GM23338 (cell line): ENCODE measurements around the gene COBL. TPM values are rescaled to one million over a fixed set of nuclear protein-coding genes. Genes with fewer than 3 reads are reported as not detected.

ENCODE experiments used
- ATAC-seq: fragments of 200-7000 bp; cut with Tn5 transposase; 3 replicates; pipeline ENCODE4 v1.9.1; 2020
- DNase-seq: peaks from one replicate; pipeline ENCODE4 v3.0.0-alpha.2; 2015; ENCODE audit warnings: low spot score
- H2AFZ ChIP-seq: fragments of 200-600 bp; sonication (generic); 2 replicates; pipeline ENCODE4 v1.8.0; 2016; ENCODE audit warnings: antibody characterized with exemption, mild to moderate bottlenecking, moderate library complexity
- H3F3A ChIP-seq: fragments of 200-600 bp; sonication (generic); replicated peaks from 2 replicates; pipeline ENCODE4 v1.8.0; 2017; ENCODE audit warnings: antibody characterized with exemption, mixed run types, low read depth
- H3K27ac ChIP-seq: fragments of 200-600 bp; sonication (generic); 2 replicates; pipeline ENCODE4 v1.6.1; 2016; ENCODE audit warnings: low read depth
- H3K27me3 ChIP-seq: fragments of 200-600 bp; sonication (generic); 2 replicates; pipeline ENCODE4 v1.8.0; 2016; ENCODE audit warnings: mild to moderate bottlenecking, mixed run types, moderate library complexity; ENCODE audit not compliant: insufficient read depth
- H3K36me3 ChIP-seq: fragments of 200-600 bp; sonication (generic); 2 replicates; pipeline ENCODE4 v1.8.0; 2016; ENCODE audit warnings: mild to moderate bottlenecking; ENCODE audit not compliant: insufficient read depth
- H3K4me1 ChIP-seq: fragments of 200-600 bp; sonication (generic); 2 replicates; pipeline ENCODE4 v1.8.0; 2016; ENCODE audit warnings: mild to moderate bottlenecking, moderate library complexity; ENCODE audit not compliant: insufficient read depth
- H3K4me2 ChIP-seq: fragments of 200-600 bp; sonication (generic); 2 replicates; pipeline ENCODE4 v1.7.1; 2017; ENCODE audit warnings: mixed run types
- H3K4me3 ChIP-seq: fragments of 200-600 bp; sonication (generic); 2 replicates; pipeline ENCODE4 v1.6.1; 2016; ENCODE audit warnings: mixed run types
- H3K79me2 ChIP-seq: fragments of 200-600 bp; sonication (generic); replicated peaks from 2 replicates; pipeline ENCODE4 v1.8.0; 2017; ENCODE audit warnings: mild to moderate bottlenecking; ENCODE audit not compliant: insufficient read depth
- H3K9me2 ChIP-seq: fragments of 200-600 bp; sonication (generic); 2 replicates; pipeline ENCODE4 v1.8.0; 2017; ENCODE audit not compliant: insufficient read depth
- H4K20me1 ChIP-seq: fragments of 200-600 bp; sonication (generic); replicated peaks from 2 replicates; pipeline ENCODE4 v1.8.0; 2017; ENCODE audit warnings: mild to moderate bottlenecking; ENCODE audit not compliant: insufficient read depth
- H3K27ac Mint-ChIP-seq: 2 replicates; pipeline ENCODE4 v1.8.0; 2020; ENCODE audit warnings: inconsistent platforms, mild to moderate bottlenecking, moderate library complexity, mixed read lengths
- H3K27me3 Mint-ChIP-seq: 3 replicates; pipeline ENCODE4 v1.8.0; 2022; ENCODE audit warnings: low read depth, mild to moderate bottlenecking, moderate library complexity, mixed read lengths, inconsistent platforms; ENCODE audit not compliant: insufficient read depth, poor library complexity
- H3K36me3 Mint-ChIP-seq: 3 replicates; pipeline ENCODE4 v1.8.0; 2021; ENCODE audit warnings: low read depth, mild to moderate bottlenecking, inconsistent platforms, moderate library complexity, mixed read lengths
- H3K4me1 Mint-ChIP-seq: 3 replicates; pipeline ENCODE4 v1.8.0; 2020; ENCODE audit warnings: mild to moderate bottlenecking, inconsistent platforms, mixed read lengths
- H3K4me3 Mint-ChIP-seq: 3 replicates; pipeline ENCODE4 v1.8.0; 2021; ENCODE audit warnings: moderate library complexity, mild to moderate bottlenecking, inconsistent platforms, mixed read lengths
- H3K9me3 Mint-ChIP-seq: 3 replicates; pipeline ENCODE4 v1.8.0; 2020; ENCODE audit warnings: moderate library complexity, mild to moderate bottlenecking, inconsistent platforms, mixed read lengths
- CREB1 ChIP-seq: fragments of 250-450 bp; sonication (Bioruptor Pico); IDR thresholded peaks from 2 replicates; pipeline ENCODE4 v1.5.0; 2020; ENCODE audit warnings: low read depth, mild to moderate bottlenecking, moderate library complexity
- EZH2phosphoT487 ChIP-seq: fragments of 200-600 bp; sonication (generic); IDR thresholded peaks from one replicate; pipeline ENCODE4 v1.8.1; 2018; ENCODE audit warnings: antibody characterized with exemption; ENCODE audit not compliant: unreplicated experiment
- JUNB ChIP-seq: IDR thresholded peaks from one replicate; pipeline ENCODE4 v1.6.1; 2016; ENCODE audit warnings: antibody characterized with exemption; ENCODE audit not compliant: unreplicated experiment
- NANOG ChIP-seq: IDR thresholded peaks from 2 replicates; pipeline ENCODE4 v1.6.1; 2016; ENCODE audit warnings: antibody characterized with exemption, borderline replicate concordance
- POLR2AphosphoS5 ChIP-seq: IDR thresholded peaks from 2 replicates; pipeline ENCODE4 v1.6.1; 2016; ENCODE audit warnings: antibody characterized with exemption, low read depth
- STAT1 ChIP-seq: IDR thresholded peaks from one replicate; pipeline ENCODE4 v1.6.1; 2016; ENCODE audit warnings: antibody characterized with exemption; ENCODE audit not compliant: unreplicated experiment
- ZNF114 ChIP-seq: fragments of 250-450 bp; sonication (Bioruptor Pico); IDR thresholded peaks from 2 replicates; pipeline ENCODE4 v1.5.0; 2020; ENCODE audit warnings: mild to moderate bottlenecking, moderate library complexity
- polyA plus RNA-seq: library from polyadenylated mRNA; unstranded; fragments of >200 nt; fragmentation: Nextera tagmentation; extraction: Ambion mirVana; gene quantifications from 2 replicates; pipeline ENCODE4 v1.2.1, GENCODE V29; 2016
- total RNA-seq: library from RNA; depleted of rRNA; stranded (reverse); fragments of >200 nt; shearing (Covaris generic); gene quantifications from 2 replicates; pipeline ENCODE4 v1.2.3, GENCODE V29; 2014
- TF ChIP-seq, protein P1 (sequence below), 2 experiments: fragments of 200-600 bp in 1 of 2; sonication (generic) in 1 of 2; conservative IDR thresholded peaks; 2 replicates each; pipeline versions ENCODE4 v1.5.1 to v1.6.1; 2016 to 2017; ENCODE audit warnings: antibody characterized with exemption in 2 of 2, low read depth in 2 of 2, mild to moderate bottlenecking in 2 of 2, moderate library complexity in 1 of 2
- TF ChIP-seq, protein P2 (sequence below): IDR thresholded peaks from one replicate; pipeline ENCODE4 v1.6.1; 2018; ENCODE audit warnings: antibody characterized with exemption; ENCODE audit not compliant: unreplicated experiment
- TF ChIP-seq, protein P3 (sequence below): IDR thresholded peaks from 2 replicates; pipeline ENCODE4 v1.6.1; 2016; ENCODE audit warnings: antibody characterized with exemption

Gene COBL
- total and polyA plus RNA-seq, 2 experiments from 2014 or later = 18.3 to 51.9 TPM

DNA sequence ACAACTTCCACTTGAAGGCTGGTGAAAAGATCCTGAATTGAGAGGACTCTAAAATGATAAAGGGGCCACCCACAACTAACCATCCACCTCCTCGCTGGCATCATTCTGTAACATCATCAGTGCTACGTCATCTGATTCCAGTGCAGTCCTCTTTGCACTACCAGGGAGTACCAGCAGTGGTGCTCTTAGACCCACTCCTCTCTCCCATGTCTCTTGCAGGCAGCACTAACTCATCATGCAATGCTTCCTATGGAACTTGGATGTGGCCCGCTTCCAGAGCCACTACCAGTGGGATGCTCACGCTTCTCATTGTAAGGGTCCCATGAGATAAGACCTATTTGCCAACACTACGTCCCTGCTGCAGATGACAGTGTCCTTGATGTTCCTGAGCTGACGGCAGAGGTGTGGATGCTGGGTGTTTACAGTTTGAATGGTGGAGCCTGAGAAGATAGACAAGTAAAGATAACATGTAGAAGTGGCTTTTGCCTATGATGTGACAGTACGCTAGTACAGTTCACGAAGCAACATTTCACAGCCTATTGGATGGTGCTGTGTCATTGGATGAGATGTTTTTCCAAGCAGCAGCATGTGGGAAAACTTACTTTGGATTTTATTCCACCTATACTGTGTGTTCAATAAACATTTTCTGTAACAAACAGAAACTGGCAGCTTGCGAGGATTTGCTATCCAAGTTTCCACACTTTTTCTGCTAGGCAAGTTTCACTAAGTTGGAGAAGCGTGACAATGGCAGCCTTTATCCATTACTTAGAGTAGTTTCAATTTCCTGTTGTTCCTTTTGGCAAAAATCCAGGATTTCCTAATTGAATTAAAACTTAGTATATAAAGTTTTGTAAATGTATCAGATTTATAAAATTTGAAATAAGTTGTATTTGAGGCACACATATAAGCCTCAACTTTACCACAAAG, 35.8 kb upstream of the COBL start:
- peak; percentile 55 for DNase-seq
- peaks cover 4% of the 10 kb centered on the region; the same call in 1 of the 2 replicates for H3K9me2 ChIP-seq
- Mint-ChIP-seq H3K4me3 (no peak overlapping the region), H3K9me3 (peaks cover 9% of the 10 kb centered on the region; the same call in 1 of the 3 replicates), H3K27ac (no peak overlapping the region), H3K4me1 (peaks cover 14% of the 10 kb centered on the region), H3K36me3 (no peaks in the 10 kb centered on the region), H3K27me3 (peaks cover 12% of the 10 kb centered on the region)
- no peaks in the 10 kb centered on the region for H3F3A ChIP-seq
- no peak for TF ChIP-seq JUNB
- TF ChIP-seq, protein P1, sequence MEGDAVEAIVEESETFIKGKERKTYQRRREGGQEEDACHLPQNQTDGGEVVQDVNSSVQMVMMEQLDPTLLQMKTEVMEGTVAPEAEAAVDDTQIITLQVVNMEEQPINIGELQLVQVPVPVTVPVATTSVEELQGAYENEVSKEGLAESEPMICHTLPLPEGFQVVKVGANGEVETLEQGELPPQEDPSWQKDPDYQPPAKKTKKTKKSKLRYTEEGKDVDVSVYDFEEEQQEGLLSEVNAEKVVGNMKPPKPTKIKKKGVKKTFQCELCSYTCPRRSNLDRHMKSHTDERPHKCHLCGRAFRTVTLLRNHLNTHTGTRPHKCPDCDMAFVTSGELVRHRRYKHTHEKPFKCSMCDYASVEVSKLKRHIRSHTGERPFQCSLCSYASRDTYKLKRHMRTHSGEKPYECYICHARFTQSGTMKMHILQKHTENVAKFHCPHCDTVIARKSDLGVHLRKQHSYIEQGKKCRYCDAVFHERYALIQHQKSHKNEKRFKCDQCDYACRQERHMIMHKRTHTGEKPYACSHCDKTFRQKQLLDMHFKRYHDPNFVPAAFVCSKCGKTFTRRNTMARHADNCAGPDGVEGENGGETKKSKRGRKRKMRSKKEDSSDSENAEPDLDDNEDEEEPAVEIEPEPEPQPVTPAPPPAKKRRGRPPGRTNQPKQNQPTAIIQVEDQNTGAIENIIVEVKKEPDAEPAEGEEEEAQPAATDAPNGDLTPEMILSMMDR (conservative IDR thresholded peaks at IDR 0.05; ENCODE audit: low read depth in 2 of 2) = peak; percentile 37 to 43
- no peaks in the 10 kb centered on the region for H3K36me3 ChIP-seq
- no peaks in the 10 kb centered on the region for H3K27me3 ChIP-seq
- H2AFZ ChIP-seq = no peak overlapping the region
- H3K4me2 ChIP-seq = no peak overlapping the region
- H3K27ac ChIP-seq = no peak overlapping the region
- peak; percentile 85 for ATAC-seq
- H3K4me1 ChIP-seq = peaks cover 10% of the 10 kb centered on the region; the same call in 1 of the 2 replicates
- H3K79me2 ChIP-seq = no peaks in the 10 kb centered on the region
- H4K20me1 ChIP-seq = no peaks in the 10 kb centered on the region
- H3K4me3 ChIP-seq = no peak overlapping the region

DNA sequence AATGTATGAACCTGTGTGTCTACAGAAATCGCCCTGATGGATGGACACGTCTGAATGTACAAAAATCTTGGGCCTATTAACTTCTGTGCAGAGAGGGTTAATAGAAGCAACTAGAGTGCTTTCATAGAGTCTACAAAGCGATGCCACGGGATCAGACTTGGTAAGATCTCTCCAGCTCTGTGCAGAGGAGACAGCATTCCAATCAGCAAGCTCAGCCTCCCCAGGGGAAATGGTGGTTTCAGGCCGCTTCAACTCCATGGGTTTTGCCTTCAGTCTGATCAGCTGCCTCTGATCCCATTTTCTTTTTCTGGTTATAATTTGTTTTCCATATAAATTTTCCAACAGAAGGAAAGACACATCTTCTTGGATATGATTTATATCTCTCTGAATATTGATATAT, 35.1 kb upstream of the COBL start:
- no peaks in the 10 kb centered on the region for H3K79me2 ChIP-seq
- Mint-ChIP-seq H3K27me3 (peaks cover 7% of the 10 kb centered on the region), H3K27ac (no peak overlapping the region), H3K4me1 (peaks cover 10% of the 10 kb centered on the region), H3K4me3 (no peak overlapping the region), H3K9me3 (peaks cover 9% of the 10 kb centered on the region; the same call in 1 of the 3 replicates), H3K36me3 (no peaks in the 10 kb centered on the region)
- H3F3A ChIP-seq = no peaks in the 10 kb centered on the region
- H3K27me3 ChIP-seq = no peaks in the 10 kb centered on the region
- no peaks in the 10 kb centered on the region for H4K20me1 ChIP-seq
- H3K4me3 ChIP-seq = no peak overlapping the region
- no peaks in the 10 kb centered on the region for H3K36me3 ChIP-seq
- no peak overlapping the region for H3K4me2 ChIP-seq
- H3K9me2 ChIP-seq = peaks cover 4% of the 10 kb centered on the region; the same call in 1 of the 2 replicates
- no peak overlapping the region for H3K27ac ChIP-seq
- H2AFZ ChIP-seq = no peak overlapping the region
- DNase-seq = no peak
- ATAC-seq = no peak
- H3K4me1 ChIP-seq = 0 out of 2 replicates have a peak, but pooled peaks cover 5% of the 10 kb centered on the region
- TF ChIP-seq STAT1 (no peak), JUNB (no peak), ZNF114 (no peak), EZH2phosphoT487 (no peak), NANOG (no peak), CREB1 (CRISPR knock-in tag) (no peak), POLR2AphosphoS5 (no peak)
- TF ChIP-seq, protein P2, sequence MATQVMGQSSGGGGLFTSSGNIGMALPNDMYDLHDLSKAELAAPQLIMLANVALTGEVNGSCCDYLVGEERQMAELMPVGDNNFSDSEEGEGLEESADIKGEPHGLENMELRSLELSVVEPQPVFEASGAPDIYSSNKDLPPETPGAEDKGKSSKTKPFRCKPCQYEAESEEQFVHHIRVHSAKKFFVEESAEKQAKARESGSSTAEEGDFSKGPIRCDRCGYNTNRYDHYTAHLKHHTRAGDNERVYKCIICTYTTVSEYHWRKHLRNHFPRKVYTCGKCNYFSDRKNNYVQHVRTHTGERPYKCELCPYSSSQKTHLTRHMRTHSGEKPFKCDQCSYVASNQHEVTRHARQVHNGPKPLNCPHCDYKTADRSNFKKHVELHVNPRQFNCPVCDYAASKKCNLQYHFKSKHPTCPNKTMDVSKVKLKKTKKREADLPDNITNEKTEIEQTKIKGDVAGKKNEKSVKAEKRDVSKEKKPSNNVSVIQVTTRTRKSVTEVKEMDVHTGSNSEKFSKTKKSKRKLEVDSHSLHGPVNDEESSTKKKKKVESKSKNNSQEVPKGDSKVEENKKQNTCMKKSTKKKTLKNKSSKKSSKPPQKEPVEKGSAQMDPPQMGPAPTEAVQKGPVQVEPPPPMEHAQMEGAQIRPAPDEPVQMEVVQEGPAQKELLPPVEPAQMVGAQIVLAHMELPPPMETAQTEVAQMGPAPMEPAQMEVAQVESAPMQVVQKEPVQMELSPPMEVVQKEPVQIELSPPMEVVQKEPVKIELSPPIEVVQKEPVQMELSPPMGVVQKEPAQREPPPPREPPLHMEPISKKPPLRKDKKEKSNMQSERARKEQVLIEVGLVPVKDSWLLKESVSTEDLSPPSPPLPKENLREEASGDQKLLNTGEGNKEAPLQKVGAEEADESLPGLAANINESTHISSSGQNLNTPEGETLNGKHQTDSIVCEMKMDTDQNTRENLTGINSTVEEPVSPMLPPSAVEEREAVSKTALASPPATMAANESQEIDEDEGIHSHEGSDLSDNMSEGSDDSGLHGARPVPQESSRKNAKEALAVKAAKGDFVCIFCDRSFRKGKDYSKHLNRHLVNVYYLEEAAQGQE = no peak
- TF ChIP-seq, protein P1 (conservative IDR thresholded peaks at IDR 0.05; ENCODE audit: low read depth in 2 of 2) = no peak
- TF ChIP-seq, protein P3, sequence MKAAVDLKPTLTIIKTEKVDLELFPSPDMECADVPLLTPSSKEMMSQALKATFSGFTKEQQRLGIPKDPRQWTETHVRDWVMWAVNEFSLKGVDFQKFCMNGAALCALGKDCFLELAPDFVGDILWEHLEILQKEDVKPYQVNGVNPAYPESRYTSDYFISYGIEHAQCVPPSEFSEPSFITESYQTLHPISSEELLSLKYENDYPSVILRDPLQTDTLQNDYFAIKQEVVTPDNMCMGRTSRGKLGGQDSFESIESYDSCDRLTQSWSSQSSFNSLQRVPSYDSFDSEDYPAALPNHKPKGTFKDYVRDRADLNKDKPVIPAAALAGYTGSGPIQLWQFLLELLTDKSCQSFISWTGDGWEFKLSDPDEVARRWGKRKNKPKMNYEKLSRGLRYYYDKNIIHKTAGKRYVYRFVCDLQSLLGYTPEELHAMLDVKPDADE = no peak
